Type B pancreatic cell (in vitro differentiated cells): ENCODE data around the gene RASGEF1C. TPM values are rescaled to one million over a fixed set of nuclear protein-coding genes. Genes with fewer than 3 reads are reported as not detected.

Experiments used
- DNase-seq: peaks from one replicate; pipeline ENCODE4 v3.0.0; 2021; ENCODE audit warnings: mixed read lengths; ENCODE audit not compliant: unreplicated experiment; ENCODE audit errors: extremely low spot score
- H3K27ac Mint-ChIP-seq: 2 replicates; pipeline ENCODE4 v1.8.0; 2021; ENCODE audit warnings: mild to moderate bottlenecking, mixed read lengths
- H3K27me3 Mint-ChIP-seq: 2 replicates; pipeline ENCODE4 v1.8.0; 2021; ENCODE audit warnings: mixed read lengths
- H3K36me3 Mint-ChIP-seq: 2 replicates; pipeline ENCODE4 v1.8.0; 2021; ENCODE audit warnings: mixed read lengths
- H3K4me1 Mint-ChIP-seq: one replicate; pipeline ENCODE4 v1.8.0; 2021; ENCODE audit warnings: mixed read lengths; ENCODE audit not compliant: unreplicated experiment
- H3K4me3 Mint-ChIP-seq: 2 replicates; pipeline ENCODE4 v1.8.0; 2021; ENCODE audit warnings: mild to moderate bottlenecking, mixed read lengths
- H3K9me3 Mint-ChIP-seq: 2 replicates; pipeline ENCODE4 v1.8.0; 2021; ENCODE audit warnings: mixed read lengths
- total RNA-seq: library from RNA; stranded (reverse); gene quantifications from 2 replicates; pipeline ENCODE4 v1.2.1, GENCODE V29; 2021; ENCODE audit warnings: low replicate concordance
- TF ChIP-seq, protein P1 (sequence below): fragments of 200-600 bp; sonication (generic); conservative IDR thresholded peaks from 2 replicates; pipeline ENCODE4 v1.5.0; 2021; ENCODE audit warnings: antibody characterized with exemption, mild to moderate bottlenecking

RASGEF1C gene
- total RNA-seq, 1 donor from 2014 or later = 0.77 TPM

- Mint-ChIP-seq H3K27me3 (no peaks in the 10 kb centered on the region), H3K9me3 (no peaks in the 10 kb centered on the region), H3K27ac (no peak overlapping the region), H3K4me1 (no peaks in the 10 kb centered on the region), H3K36me3 (peaks cover 41% of the 10 kb centered on the region), H3K4me3 (no peak overlapping the region)
- no peak for DNase-seq
- TF ChIP-seq, protein P1, sequence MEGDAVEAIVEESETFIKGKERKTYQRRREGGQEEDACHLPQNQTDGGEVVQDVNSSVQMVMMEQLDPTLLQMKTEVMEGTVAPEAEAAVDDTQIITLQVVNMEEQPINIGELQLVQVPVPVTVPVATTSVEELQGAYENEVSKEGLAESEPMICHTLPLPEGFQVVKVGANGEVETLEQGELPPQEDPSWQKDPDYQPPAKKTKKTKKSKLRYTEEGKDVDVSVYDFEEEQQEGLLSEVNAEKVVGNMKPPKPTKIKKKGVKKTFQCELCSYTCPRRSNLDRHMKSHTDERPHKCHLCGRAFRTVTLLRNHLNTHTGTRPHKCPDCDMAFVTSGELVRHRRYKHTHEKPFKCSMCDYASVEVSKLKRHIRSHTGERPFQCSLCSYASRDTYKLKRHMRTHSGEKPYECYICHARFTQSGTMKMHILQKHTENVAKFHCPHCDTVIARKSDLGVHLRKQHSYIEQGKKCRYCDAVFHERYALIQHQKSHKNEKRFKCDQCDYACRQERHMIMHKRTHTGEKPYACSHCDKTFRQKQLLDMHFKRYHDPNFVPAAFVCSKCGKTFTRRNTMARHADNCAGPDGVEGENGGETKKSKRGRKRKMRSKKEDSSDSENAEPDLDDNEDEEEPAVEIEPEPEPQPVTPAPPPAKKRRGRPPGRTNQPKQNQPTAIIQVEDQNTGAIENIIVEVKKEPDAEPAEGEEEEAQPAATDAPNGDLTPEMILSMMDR = no peak
Observed at GRCh38 chr5:180241600-180241999, 32.6 kb upstream of the RASGEF1C start.

- H3K4me3 Mint-ChIP-seq = no peak overlapping the region
- no peak overlapping the region for H3K27ac Mint-ChIP-seq
- no peaks in the 10 kb centered on the region for H3K27me3 Mint-ChIP-seq
- H3K36me3 Mint-ChIP-seq = peaks cover 40% of the 10 kb centered on the region
- DNase-seq = no peak
- no peaks in the 10 kb centered on the region for H3K9me3 Mint-ChIP-seq
- no peaks in the 10 kb centered on the region for H3K4me1 Mint-ChIP-seq
- TF ChIP-seq, protein P1 = no peak
Observed at GRCh38 chr5:180238631-180239030, 29.6 kb upstream of the RASGEF1C start.

- H3K27ac Mint-ChIP-seq = no peak overlapping the region
- H3K4me3 Mint-ChIP-seq = no peak overlapping the region
- H3K27me3 Mint-ChIP-seq = no peaks in the 10 kb centered on the region
- no peaks in the 10 kb centered on the region for H3K4me1 Mint-ChIP-seq
- H3K9me3 Mint-ChIP-seq = no peaks in the 10 kb centered on the region
- H3K36me3 Mint-ChIP-seq = peaks cover 26% of the 10 kb centered on the region
- TF ChIP-seq, protein P1 = no peak
- no peak for DNase-seq
Observed at GRCh38 chr5:180235846-180236245, 26.8 kb upstream of the RASGEF1C start.

DNA sequence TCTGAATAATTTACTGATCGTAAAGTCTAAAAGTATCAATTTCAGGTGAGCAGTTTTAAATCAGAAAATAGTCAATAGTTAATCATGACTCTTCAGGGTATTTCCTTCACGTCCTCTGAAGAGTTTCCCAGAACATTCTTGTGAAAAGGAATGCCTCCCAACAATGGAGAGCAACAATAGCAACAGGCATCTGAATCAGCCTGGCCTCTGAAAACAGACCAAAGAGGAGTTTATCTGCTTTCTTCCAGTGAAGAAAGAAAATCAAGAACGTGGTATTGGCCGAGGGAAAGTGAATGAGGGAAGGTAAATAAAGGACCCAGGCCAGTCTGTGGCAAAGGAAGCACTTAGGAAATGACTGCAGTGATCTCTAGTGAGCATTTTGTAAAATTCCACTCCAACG lies 26.1 kb upstream of the RASGEF1C start:
- H3K4me3 Mint-ChIP-seq = no peak overlapping the region
- H3K4me1 Mint-ChIP-seq = no peaks in the 10 kb centered on the region
- DNase-seq = no peak
- no peak overlapping the region for H3K27ac Mint-ChIP-seq
- H3K9me3 Mint-ChIP-seq = no peaks in the 10 kb centered on the region
- TF ChIP-seq, protein P1 = no peak
- H3K36me3 Mint-ChIP-seq = peaks cover 19% of the 10 kb centered on the region
- no peaks in the 10 kb centered on the region for H3K27me3 Mint-ChIP-seq

DNA sequence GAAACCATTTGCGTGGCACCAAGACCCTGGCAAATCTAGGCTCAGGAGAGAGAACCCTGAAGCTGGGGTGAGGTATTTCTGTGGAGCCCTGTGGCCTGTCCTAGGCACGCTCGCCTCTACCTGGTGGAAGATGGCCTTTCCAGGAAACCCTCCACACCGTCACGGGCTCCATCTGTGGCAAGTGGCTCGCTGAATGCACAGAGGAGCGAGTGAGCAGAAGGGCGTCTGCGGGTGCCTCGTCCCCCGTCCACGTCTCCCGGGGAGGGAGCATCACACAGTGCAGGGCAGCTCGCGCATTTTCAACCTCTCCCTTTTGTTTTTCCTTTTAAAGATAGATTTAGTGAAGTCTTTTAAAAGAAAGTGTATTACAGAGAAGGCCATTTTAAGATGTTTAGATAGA lies 25.3 kb upstream of the RASGEF1C start:
- Mint-ChIP-seq H3K27ac (no peak overlapping the region), H3K27me3 (no peaks in the 10 kb centered on the region), H3K4me1 (no peaks in the 10 kb centered on the region), H3K36me3 (peaks cover 14% of the 10 kb centered on the region), H3K9me3 (no peaks in the 10 kb centered on the region), H3K4me3 (no peak overlapping the region)
- DNase-seq = no peak
- TF ChIP-seq, protein P1 = no peak

DNA sequence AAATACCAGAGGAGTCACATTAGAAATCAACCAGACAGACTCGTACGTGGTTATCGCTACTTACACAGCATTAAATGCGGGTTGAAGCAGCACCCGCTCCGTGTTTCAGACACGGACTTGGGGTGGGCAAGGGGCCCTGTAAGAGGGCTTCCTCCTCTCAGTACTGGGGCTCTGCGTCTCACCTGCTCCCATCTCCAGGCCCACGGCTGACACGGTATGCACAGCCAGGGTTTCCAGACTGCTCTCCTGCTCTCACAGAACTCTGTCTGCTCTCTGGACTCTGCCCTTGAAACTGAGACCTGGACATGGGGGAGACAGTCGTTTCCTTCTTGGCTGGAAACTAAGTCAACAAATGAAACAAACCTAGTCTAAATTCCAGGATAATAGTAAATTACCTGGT lies 24.7 kb upstream of the RASGEF1C start:
- no peaks in the 10 kb centered on the region for H3K4me1 Mint-ChIP-seq
- no peaks in the 10 kb centered on the region for H3K27me3 Mint-ChIP-seq
- no peak overlapping the region for H3K27ac Mint-ChIP-seq
- no peaks in the 10 kb centered on the region for H3K9me3 Mint-ChIP-seq
- TF ChIP-seq, protein P1 = no peak
- H3K36me3 Mint-ChIP-seq = peaks cover 14% of the 10 kb centered on the region
- DNase-seq = no peak
- H3K4me3 Mint-ChIP-seq = no peak overlapping the region
